ENCODE results near the gene ZRANB3.
"Not testable (repeated sequence)": the region's sequence is repeated elsewhere in the genome, so short reads cannot be mapped to it uniquely, and the experiment has no call there.

The ZRANB3 gene

GRCh38 chr2:135335256-135335655, 195.8 kb downstream of the ZRANB3 start:
- no peak for DNase-seq (ENCODE audit: low read depth in 2 of 2)

- no peak for DNase-seq (ENCODE audit: low read depth in 2 of 2)
Observed at GRCh38 chr2:135327146-135327545, 203.9 kb downstream of the ZRANB3 start.

- DNase-seq (ENCODE audit: low read depth in 2 of 2), result no peak
Observed at GRCh38 chr2:135320465-135321355, 210.3 kb downstream of the ZRANB3 start.

- no peak for DNase-seq (ENCODE audit: low read depth in 2 of 2)
Observed at GRCh38 chr2:135318808-135319207, 212.2 kb downstream of the ZRANB3 start.

- no peak for DNase-seq (ENCODE audit: low read depth in 2 of 2)
Observed at GRCh38 chr2:135317375-135317774, 213.6 kb downstream of the ZRANB3 start.

- no peak for DNase-seq (ENCODE audit: low read depth in 2 of 2)
Observed at GRCh38 chr2:135311962-135312361, 219.1 kb downstream of the ZRANB3 start.

- DNase-seq (ENCODE audit: low read depth in 2 of 2), result no peak
Observed at GRCh38 chr2:135311268-135311667, 219.8 kb downstream of the ZRANB3 start.

GRCh38 chr2:135304694-135305093, 226.3 kb downstream of the ZRANB3 start:
- no peak for DNase-seq (ENCODE audit: low read depth in 2 of 2)

- DNase-seq (ENCODE audit: low read depth in 2 of 2), result peak in 1 of 2 experiments; percentile 4
Observed at GRCh38 chr2:135299658-135300244, 231.3 kb downstream of the ZRANB3 start.

- no peak for DNase-seq (ENCODE audit: low read depth in 2 of 2)
Observed at GRCh38 chr2:135299165-135299564, 231.9 kb downstream of the ZRANB3 start.

GRCh38 chr2:135287121-135287520, 243.9 kb downstream of the ZRANB3 start:
- not testable (repeated sequence) for DNase-seq (ENCODE audit: low read depth in 2 of 2)

GRCh38 chr2:135285391-135285790, 245.6 kb downstream of the ZRANB3 start:
- no peak for DNase-seq (ENCODE audit: low read depth in 2 of 2)

- no peak for DNase-seq (ENCODE audit: low read depth in 2 of 2)
Observed at GRCh38 chr2:135281379-135281778, 249.6 kb downstream of the ZRANB3 start.

- DNase-seq (ENCODE audit: low read depth in 2 of 2), result no peak
Observed at GRCh38 chr2:135279209-135279608, 251.8 kb downstream of the ZRANB3 start.

GRCh38 chr2:135276525-135276924, 254.5 kb downstream of the ZRANB3 start:
- no peak for DNase-seq (ENCODE audit: low read depth in 2 of 2)

- no peak for DNase-seq (ENCODE audit: low read depth in 2 of 2)
Observed at GRCh38 chr2:135271006-135271405, 260.0 kb downstream of the ZRANB3 start.

GRCh38 chr2:135265960-135266490, 265.0 kb downstream of the ZRANB3 start:
- no peak for DNase-seq (ENCODE audit: low read depth in 2 of 2)

- DNase-seq (ENCODE audit: low read depth in 2 of 2), result no peak
Observed at GRCh38 chr2:135259123-135259522, 271.9 kb downstream of the ZRANB3 start.

GRCh38 chr2:135258193-135258592, 272.8 kb downstream of the ZRANB3 start:
- no peak for DNase-seq (ENCODE audit: low read depth in 2 of 2)

- peak; percentile 92 to 93 for DNase-seq (ENCODE audit: low read depth in 2 of 2)
Observed at GRCh38 chr2:135257383-135258090, 273.5 kb downstream of the ZRANB3 start.

- peak; percentile 42 to 46 for DNase-seq (ENCODE audit: low read depth in 2 of 2)
Observed at GRCh38 chr2:135256531-135257260, 274.3 kb downstream of the ZRANB3 start.

- DNase-seq (ENCODE audit: low read depth in 2 of 2), result no peak
Observed at GRCh38 chr2:135255208-135255607, 275.8 kb downstream of the ZRANB3 start.
